ENCODE data around the gene POLA1. TPM values are rescaled to one million over a fixed set of nuclear protein-coding genes. Genes with fewer than 3 reads are reported as not detected.

The POLA1 gene
- total RNA-seq, 1 donor from 2014 or later: 40.1 TPM

- no peak for DNase-seq
Measured at GRCh38 chrX:24877288-24877664, 183.6 kb downstream of the POLA1 start.

GRCh38 chrX:24877854-24878650, 184.3 kb downstream of the POLA1 start:
- no peak for DNase-seq

DNA sequence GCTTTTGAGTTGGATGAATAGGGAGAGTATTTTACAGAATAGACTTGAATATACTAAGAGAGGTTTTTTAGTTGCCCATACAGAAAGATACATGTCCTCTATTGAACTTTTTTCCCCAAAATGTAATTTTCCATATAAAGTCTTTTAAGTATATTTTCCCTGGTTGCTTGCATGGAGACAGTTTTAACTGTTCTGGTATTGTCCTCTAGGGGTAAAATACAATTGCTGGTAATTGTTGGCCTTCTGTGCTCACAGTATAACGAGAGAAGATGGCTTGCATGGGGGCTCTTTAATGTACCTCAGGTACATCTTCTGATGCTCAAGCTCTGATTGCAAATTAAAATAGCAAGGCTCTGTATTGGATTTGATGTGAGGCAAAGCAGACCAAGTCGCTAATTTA, 186.0 kb downstream of the POLA1 start:
- no peak for DNase-seq

DNA sequence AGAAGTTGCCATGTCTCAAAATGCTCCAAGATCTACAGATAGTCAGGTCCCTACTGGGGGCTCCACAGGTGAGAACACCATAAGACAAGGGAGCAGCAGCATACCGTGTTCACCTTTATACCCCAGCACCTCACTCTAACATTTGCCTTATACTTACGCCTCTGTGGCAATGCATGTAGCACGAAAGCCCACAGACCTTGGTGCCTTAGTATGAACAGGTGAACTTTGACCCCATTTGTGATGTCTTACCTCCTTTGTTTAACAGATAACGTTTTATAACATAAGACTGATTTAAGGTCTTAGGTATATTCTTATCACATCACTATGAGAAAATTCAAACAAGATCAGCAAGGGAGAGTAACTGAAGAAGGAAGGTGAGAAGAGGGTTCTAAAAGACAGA, 193.2 kb downstream of the POLA1 start:
- no peak for DNase-seq

DNA sequence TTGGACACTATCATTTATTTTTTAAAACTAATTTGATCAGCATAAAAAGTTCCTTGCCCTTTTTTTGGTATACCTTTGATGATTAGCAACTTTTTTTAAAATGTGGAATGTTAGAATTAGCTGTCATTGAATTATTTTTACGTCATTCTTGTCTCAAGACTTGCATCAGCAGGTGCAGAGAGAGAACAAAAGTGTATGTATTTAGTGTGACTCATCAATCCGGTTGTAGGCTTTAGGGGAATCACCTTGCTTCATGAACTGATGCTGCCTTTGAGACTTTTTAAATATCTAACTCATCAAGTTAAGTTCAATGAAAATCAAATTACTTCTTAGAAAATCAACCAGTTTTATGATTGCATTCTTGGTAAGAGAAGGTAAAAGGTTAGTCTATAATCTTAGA, 197.0 kb downstream of the POLA1 start:
- DNase-seq: no peak

DNA sequence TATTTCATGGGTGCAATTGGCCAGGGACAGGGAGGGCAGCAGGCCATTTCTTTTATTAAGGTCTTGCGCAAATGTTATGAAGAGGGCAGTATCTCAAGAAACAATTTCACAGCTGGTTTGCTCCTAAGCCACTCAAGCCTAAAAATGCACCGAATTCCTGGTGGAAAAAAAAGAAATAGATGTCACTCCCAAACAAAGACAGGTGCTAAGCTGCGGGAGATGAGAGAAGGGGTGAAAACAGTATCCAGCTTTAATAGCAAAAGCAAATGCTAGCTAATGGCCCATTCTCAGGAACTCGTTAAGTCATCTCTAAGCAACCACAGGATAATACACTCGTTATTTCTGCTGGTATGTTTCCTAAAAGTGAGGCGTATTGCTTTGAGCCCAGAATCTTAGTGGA, 205.7 kb downstream of the POLA1 start:
- no peak for DNase-seq

DNA sequence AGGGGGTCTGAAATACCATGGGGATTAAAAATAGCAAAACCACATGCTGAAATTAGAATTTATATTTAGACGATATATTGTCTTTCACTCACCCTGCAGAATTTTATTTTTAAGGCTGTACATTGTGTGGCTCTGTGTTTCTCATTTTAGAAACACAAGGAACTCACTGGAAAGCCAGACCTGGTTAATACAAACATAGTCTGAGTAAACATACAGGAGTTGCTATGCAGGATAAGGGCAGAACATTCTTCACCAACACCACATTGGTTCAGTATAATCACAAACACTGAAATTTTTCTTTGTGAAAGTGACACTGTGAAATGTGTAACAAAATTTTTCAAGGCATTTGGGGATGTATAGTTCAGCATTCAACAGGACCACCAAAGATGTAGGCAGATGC, 206.5 kb downstream of the POLA1 start:
- no peak for DNase-seq

GRCh38 chrX:24902806-24903205, 209.1 kb downstream of the POLA1 start:
- DNase-seq: no peak

GRCh38 chrX:24918715-24919114, 225.0 kb downstream of the POLA1 start:
- DNase-seq: no peak

DNA sequence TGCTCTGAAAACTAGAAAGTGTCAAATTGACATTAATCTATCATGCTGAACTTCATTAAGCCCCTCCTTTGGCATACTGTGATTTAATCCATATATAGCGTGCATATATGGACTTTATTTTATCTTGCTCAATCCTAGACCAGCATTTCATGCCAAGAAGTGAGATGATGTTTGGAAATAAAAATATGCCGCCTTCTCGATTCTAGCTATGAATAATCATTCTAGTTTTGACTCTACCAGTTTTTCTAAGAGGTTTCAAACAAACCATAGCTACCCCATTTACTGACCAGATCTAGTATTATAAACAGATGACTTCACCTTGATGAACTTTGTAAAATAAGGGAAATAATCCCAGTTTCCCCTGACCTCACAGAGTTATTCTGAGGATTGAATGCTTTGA, 227.1 kb downstream of the POLA1 start:
- DNase-seq: no peak

DNA sequence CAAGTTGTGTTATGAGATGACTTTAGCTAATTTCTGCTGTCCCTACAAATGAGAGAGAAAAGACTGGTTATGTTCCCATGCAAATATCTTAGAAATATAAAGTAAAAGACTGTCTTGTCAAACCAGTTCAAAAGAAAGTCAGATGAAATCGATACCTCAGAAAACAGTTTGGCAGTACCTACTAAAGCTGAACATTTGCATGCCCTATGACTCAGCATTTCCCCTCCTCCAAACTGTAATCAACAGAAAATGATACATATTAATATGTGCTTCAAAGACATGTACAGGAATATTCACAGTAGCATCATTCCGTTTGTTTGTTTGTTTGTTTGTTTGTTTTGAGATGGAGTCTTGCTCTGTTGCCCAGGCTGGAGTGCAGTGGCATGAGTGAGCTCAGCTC, 231.7 kb downstream of the POLA1 start:
- DNase-seq: no peak

- no peak for DNase-seq
Measured at GRCh38 chrX:24927372-24927771, 233.7 kb downstream of the POLA1 start.

DNA sequence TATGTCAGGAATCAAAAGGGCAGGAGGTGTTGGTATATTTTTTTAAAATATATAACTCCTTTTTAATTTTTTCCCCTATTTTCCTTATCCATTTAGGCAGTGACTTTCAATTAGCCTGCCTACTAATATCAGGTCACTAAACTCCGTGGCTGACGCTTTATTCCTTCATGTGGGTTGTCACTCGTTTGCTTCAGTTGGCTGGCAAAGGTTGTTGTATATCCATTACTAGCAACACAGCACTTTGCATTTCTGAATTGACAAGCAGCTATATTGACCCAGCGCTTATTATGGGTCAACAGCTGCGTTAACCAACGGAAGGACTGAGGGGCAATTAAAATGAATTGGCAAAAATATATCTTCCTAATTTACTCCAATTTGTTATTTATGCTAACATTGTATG, 234.4 kb downstream of the POLA1 start:
- no peak for DNase-seq

DNA sequence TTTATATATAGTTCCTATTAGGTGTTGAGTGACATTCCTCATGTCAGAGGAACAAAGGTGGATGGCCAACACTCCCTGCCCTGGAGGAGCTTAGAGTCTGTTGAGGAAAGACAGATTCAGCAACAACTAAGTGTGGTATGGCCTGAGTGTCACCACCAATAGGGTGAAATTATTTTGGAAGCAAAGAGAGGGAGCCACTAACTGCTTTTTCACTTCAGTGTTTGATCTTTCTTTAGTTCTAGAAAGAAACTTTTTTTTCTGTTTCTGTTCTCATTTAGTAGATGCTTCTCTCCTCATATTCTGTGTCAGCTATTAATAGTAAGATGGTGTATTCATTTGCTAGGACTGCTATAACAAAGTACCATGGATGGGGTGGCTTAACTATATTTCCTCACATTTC, 240.6 kb downstream of the POLA1 start:
- DNase-seq: no peak

- DNase-seq: no peak
Measured at GRCh38 chrX:24945009-24945408, 251.3 kb downstream of the POLA1 start.

DNA sequence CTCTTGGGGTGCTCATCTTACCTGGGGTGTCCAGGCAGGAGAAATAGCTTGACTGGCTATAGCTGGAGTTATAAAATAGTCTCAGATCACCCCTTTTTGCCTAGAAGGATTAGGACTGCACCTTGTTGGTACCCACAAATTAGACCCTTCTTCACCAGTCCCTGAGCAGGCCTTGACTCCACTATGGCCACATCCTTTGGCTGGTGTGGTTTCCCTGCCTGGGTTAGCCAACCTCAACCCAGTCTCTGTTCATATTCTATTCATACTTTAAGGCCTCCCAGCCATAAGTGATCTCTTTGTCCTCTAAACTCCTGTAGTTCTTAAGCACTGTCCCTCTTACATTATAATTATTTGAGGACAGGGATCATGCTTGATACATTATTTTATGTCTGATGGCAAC, 252.7 kb downstream of the POLA1 start:
- no peak for DNase-seq

GRCh38 chrX:24954732-24955131, 261.0 kb downstream of the POLA1 start:
- DNase-seq: no peak

DNA sequence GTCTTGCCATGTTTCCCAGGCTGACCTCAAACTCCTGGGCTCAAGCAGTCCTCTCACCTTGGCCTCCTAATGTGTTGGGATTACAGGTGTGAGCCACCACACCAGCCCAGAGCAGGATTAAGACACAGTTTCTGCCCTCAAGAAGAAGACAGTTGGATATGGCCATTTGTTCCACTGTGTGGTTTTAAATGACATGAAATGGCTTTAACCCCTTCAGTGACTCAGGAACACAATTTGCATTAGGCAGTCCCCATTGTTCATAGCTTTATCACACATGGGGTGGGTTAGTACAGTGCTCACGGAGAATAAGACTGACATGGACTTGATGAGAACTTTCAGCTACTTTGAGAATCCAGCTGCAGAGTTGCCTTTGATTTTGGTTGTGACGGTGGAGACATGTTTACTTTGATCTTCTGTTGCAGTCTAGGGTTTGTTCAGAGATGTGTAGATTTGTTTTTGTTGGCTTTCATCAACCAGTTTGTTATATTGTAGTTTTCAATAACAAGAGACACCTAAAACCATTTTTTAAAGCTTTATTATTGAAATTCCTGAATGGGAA, 261.7 kb downstream of the POLA1 start:
- no peak for DNase-seq

DNA sequence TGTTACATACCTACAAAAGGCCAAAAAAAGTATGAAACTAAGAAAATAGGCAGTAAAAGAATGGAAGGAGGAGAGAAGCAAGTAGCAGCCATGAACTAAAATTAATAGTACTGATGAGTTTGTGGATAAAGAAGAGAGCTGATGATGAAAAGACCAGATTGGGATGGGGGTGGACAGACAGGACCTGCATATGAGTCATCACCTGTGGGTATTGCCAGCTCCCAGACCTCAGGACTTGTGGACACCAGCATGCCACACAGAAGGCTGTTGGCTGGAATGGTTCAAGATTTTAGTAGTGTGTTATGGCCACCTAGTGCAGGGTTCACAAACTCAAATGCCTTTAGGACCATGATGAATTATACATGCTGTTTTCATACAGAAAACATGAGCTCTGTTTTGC, 263.1 kb downstream of the POLA1 start:
- no peak for DNase-seq

DNA sequence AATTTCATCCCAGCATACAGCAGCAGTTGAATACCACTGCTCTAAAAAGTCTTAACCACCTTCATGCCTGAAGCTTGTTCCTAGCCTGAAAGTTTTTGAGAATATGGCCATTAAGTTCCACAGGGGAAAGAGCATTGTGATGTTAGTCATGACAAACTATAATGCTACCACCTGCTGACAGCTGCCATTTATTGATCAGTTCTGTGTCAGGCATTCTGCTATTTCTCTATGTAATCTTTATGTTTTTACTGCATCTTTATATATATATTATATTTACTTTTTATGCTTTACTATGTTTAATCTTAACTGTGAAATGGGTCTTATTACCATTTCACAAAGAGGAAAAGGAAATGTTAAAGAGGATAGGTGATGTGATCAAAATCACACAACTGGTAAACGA, 268.1 kb downstream of the POLA1 start:
- DNase-seq: no peak

DNA sequence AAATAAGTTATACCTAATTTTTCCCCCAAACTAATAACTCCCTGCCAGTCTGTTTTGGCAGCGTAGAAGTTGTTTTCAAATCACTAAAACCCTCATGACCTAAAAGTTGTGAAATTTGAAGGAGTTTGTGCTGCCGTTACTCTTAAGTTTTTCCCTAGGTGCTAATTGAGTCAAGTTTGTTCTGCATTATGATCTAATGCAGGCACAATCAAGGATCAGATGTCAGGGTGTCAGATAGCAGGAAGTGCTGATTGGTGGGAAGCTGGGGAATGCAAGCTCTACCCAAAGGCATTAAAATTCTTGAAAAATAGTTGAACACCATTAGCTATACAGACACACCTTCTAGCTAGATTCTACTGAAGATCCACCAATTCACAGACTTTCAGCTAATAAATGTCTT, 270.1 kb downstream of the POLA1 start:
- no peak for DNase-seq

- DNase-seq: no peak
Measured at GRCh38 chrX:24965372-24965771, 271.7 kb downstream of the POLA1 start.

DNA sequence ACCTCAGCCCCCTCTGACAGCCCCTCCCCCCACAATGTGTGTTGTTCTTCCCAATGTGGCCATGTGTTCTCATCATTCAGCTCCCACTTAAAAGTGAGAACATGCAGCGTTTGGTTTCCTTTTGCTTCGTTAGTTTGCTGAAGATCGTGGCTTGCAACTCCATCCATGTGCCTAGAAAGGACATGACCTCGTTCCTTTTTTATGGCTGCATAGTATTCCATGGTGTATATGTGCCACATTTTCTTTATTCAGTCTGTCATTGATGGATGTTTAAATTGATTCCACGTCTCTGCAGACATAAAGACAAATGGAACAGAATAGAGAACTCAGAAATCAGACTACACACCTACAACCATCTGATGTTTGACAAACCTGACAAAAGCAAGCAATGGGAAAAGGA, 276.1 kb downstream of the POLA1 start:
- DNase-seq: no peak

DNA sequence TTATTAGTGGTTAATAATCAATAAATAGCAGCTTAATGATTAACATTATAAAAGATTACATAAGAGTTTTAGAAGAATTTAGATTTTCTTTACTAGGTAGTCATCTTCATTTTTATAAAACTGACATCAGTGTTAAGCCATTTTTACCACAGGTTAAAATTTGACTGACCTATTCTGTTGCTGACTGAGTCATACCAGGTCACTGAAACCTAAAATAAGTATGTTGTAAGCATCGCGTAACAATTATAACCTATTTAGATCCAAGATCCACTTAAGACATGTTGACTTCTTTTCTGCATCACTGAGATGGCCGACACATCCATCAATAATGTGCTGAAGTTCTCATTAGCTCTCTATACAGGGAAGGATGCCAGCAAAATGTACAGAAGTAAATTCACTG, 285.4 kb downstream of the POLA1 start:
- no peak for DNase-seq

DNA sequence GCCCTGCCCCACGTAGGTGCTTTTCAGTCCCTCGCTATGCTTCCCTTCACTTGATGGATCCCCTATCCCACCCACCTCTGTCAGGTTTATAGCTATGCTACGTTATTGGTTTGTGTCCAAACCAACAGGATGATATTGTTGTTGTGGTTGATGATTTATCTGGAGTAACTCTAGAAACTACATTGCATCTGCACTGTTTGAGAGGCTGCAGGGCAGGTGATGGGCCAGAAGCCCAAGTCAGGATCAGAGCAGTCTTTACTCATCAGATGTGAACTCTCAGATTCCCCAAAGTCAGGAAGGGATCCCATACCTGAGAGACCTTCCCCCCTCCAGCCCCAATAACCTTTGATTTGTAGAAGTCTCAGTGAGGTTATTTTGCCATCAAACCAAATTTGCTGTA, 287.3 kb downstream of the POLA1 start:
- DNase-seq: no peak
